Prostate gland (tissue), 2 donors: ENCODE data around the gene DNAJC11. TPM values are rescaled to one million over a fixed set of nuclear protein-coding genes. Genes with fewer than 3 reads are reported as not detected.

Experiments
- DNase-seq: peaks from one replicate; pipeline ENCODE4 v3.0.0-alpha.2; 2019; ENCODE audit warnings: low spot score
- H3K27ac ChIP-seq, 2 donors: fragments of 200-600 bp; sonication (generic); 2 replicates each; pipeline ENCODE4 v1.5.1; 2017 to 2019
- H3K27me3 ChIP-seq: fragments of 200-600 bp; sonication (generic); replicated peaks from 2 replicates; pipeline ENCODE4 v1.5.1; 2019; ENCODE audit not compliant: insufficient read depth
- H3K36me3 ChIP-seq, 2 donors: fragments of 200-600 bp; sonication (generic); 1 replicate in 1 of 2; 2 replicates in 1 of 2; pipeline versions ENCODE4 v1.5.1 to v1.8.1; 2017 to 2019
- H3K4me1 ChIP-seq: fragments of 200-600 bp; sonication (generic); replicated peaks from 2 replicates; pipeline ENCODE4 v1.5.1; 2019
- H3K4me3 ChIP-seq, 2 donors: fragments of 200-600 bp; sonication (generic); 2 replicates each; pipeline ENCODE4 v1.5.1; 2017 to 2019
- H3K9me3 ChIP-seq: fragments of 200-600 bp; sonication (generic); 2 replicates; pipeline ENCODE4 v1.5.1; 2017
- CTCF ChIP-seq, 4 experiments: fragments of 200-600 bp in 2 of 4; fragments of 450-650 bp in 2 of 4; sonication (generic) in 2 of 4; IDR thresholded peaks; 1 replicate in 3 of 4; 2 replicates in 1 of 4; pipeline ENCODE4 v1.5.1; 2016 to 2019; ENCODE audit warnings: antibody characterized with exemption in 4 of 4, mild to moderate bottlenecking in 2 of 4, moderate library complexity in 2 of 4
- POLR2A ChIP-seq: fragments of 450-650 bp; IDR thresholded peaks from one replicate; pipeline ENCODE4 v1.6.1; 2016; ENCODE audit warnings: antibody characterized with exemption, mild to moderate bottlenecking
- POLR2AphosphoS5 ChIP-seq: sonication (generic); formaldehyde crosslinking; IDR thresholded peaks from one replicate; pipeline ENCODE4 v1.6.1; 2017; ENCODE audit warnings: antibody characterized with exemption
- WGBS: methylation state at CpG from one replicate; pipeline ENCODE4 v1.1.5; 2018; 5-methylcytosine and 5-hydroxymethylcytosine counted together
- intact Hi-C: fragments of 100-400 bp; cut with DNase I; formaldehyde crosslinking; loops from one replicate; pipeline ENCODE4 v1.14.2; 2022
- total RNA-seq, 2 donors: library from RNA; depleted of rRNA; stranded (reverse); fragments of >200 nt; gene quantifications; one replicate each; pipeline ENCODE4 v1.1.0, GENCODE V29; 2016

Gene DNAJC11
- total RNA-seq, 2 donors from 2014 or later, result 32.9 to 52.8 TPM

GRCh38 chr1:6634371-6635052 lies 67.1 kb downstream of the DNAJC11 start:
- TF ChIP-seq POLR2A (no peak), CTCF (IDR thresholded peaks at IDR 0.05) (peak in 3 of 4 experiments; percentile 25 to 76 (median 57)), POLR2AphosphoS5 (peak; percentile 41)
- H3K27ac ChIP-seq, result no peak overlapping the region
- H3K9me3 ChIP-seq, result no peaks in the 10 kb centered on the region
- no peaks in the 10 kb centered on the region for H3K27me3 ChIP-seq
- peak; percentile 59 for DNase-seq
- H3K36me3 ChIP-seq, result peaks cover 0 to 3% of the 10 kb centered on the region in 2 donors
- no peaks in the 10 kb centered on the region for H3K4me1 ChIP-seq
- intact Hi-C loops, result loop anchor here (2.0 kb wide), 1 partner anchor 80 kb away; the partner anchor contains the start of genes NOL9 and TAS1R1
- H3K4me3 ChIP-seq, result no peak overlapping the region
- WGBS, result 55% methylated on average over 26 of the region's 29 CpGs

GRCh38 chr1:6632588-6633514 lies 68.8 kb downstream of the DNAJC11 start:
- WGBS, result 87% methylated on average over 22 of the region's 30 CpGs
- Histone ChIP-seq H3K27ac (no peak overlapping the region), H3K27me3 (no peaks in the 10 kb centered on the region), H3K36me3 (peaks cover 0 to 3% of the 10 kb centered on the region in 2 donors), H3K4me1 (no peaks in the 10 kb centered on the region), H3K4me3 (no peak overlapping the region), H3K9me3 (no peaks in the 10 kb centered on the region)
- TF ChIP-seq CTCF (IDR thresholded peaks at IDR 0.05) (no peak), POLR2AphosphoS5 (no peak), POLR2A (no peak)
- intact Hi-C loops, result no loop called here
- no peak for DNase-seq

- TF ChIP-seq CTCF (IDR thresholded peaks at IDR 0.05) (no peak), POLR2AphosphoS5 (no peak), POLR2A (no peak)
- intact Hi-C loops, result no loop called here
- Histone ChIP-seq H3K4me1 (peaks cover 4% of the 10 kb centered on the region), H3K27me3 (no peaks in the 10 kb centered on the region), H3K9me3 (no peaks in the 10 kb centered on the region), H3K27ac (no peak overlapping the region), H3K4me3 (no peak overlapping the region), H3K36me3 (peaks cover 0 to 3% of the 10 kb centered on the region in 2 donors)
- no peak for DNase-seq
- WGBS, result 97% methylated on average over 8 of the region's 8 CpGs
Observed at GRCh38 chr1:6631058-6631457, 70.6 kb downstream of the DNAJC11 start.

- H3K9me3 ChIP-seq, result no peaks in the 10 kb centered on the region
- no peak for TF ChIP-seq POLR2AphosphoS5
- TF ChIP-seq CTCF (IDR thresholded peaks at IDR 0.05), result no peak
- no peak for TF ChIP-seq POLR2A
- H3K27me3 ChIP-seq, result no peaks in the 10 kb centered on the region
- peaks cover 4% of the 10 kb centered on the region for H3K4me1 ChIP-seq
- no peak overlapping the region for H3K4me3 ChIP-seq
- no peak overlapping the region for H3K27ac ChIP-seq
- intact Hi-C loops, result no loop called here
- DNase-seq, result no peak
- WGBS, result 86% methylated on average over 8 of the region's 8 CpGs
- H3K36me3 ChIP-seq, result peaks cover 0 to 3% of the 10 kb centered on the region in 2 donors
Observed at GRCh38 chr1:6630027-6630426, 71.6 kb downstream of the DNAJC11 start.
